ENCODE results near the gene MAP4K4.

DNA sequence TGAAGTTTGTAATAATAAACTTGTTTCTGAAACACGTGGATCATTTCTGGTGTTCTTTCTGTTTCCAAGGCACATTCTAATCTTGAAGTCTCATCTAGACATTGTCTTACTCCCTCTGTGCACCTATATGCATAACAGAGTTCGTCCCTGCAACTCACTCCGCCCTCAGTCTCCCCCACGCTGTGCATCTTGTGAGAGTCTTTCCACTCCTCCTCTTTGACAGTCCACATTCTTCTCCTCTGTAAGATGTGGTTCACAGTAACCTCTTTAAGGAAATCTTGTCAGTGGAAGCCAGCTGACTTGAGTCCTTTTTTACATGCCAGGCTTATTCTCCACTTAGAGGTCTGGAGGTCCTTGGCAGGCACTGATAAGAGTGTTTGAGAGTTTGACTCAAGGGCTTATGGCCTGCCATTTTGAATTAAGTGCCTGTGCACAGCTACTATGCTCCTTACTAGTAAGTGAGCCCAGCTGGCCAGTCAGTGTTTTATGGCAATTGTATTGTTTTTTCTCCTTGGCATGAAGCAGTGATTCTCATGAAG is 185.3 kb downstream of the MAP4K4 start:
- TF ChIP-seq, protein P1, sequence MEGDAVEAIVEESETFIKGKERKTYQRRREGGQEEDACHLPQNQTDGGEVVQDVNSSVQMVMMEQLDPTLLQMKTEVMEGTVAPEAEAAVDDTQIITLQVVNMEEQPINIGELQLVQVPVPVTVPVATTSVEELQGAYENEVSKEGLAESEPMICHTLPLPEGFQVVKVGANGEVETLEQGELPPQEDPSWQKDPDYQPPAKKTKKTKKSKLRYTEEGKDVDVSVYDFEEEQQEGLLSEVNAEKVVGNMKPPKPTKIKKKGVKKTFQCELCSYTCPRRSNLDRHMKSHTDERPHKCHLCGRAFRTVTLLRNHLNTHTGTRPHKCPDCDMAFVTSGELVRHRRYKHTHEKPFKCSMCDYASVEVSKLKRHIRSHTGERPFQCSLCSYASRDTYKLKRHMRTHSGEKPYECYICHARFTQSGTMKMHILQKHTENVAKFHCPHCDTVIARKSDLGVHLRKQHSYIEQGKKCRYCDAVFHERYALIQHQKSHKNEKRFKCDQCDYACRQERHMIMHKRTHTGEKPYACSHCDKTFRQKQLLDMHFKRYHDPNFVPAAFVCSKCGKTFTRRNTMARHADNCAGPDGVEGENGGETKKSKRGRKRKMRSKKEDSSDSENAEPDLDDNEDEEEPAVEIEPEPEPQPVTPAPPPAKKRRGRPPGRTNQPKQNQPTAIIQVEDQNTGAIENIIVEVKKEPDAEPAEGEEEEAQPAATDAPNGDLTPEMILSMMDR (IDR thresholded peaks at IDR 0.05), result no peak
- TF ChIP-seq POLR2A (IDR thresholded peaks at IDR 0.05), result no peak
